Fibroblast of lung (primary cell): ENCODE results near the gene EGF.

Experiments
- CTCF ChIP-seq, 2 donors: IDR thresholded peaks in 1 of 2; conservative IDR thresholded peaks in 1 of 2; 1 replicate in 1 of 2; 2 replicates in 1 of 2; pipeline ENCODE4 v1.5.1; 2011 to 2012; ENCODE audit warnings: low read length in 2 of 2, control low read depth in 1 of 2, inconsistent platforms in 1 of 2, low read depth in 1 of 2, mild to moderate bottlenecking in 1 of 2
- EZH2 ChIP-seq: IDR thresholded peaks from 2 replicates; pipeline ENCODE4 v1.5.1; 2012; ENCODE audit warnings: low read length, control low read depth, mild to moderate bottlenecking; ENCODE audit errors: missing control alignments

DNA sequence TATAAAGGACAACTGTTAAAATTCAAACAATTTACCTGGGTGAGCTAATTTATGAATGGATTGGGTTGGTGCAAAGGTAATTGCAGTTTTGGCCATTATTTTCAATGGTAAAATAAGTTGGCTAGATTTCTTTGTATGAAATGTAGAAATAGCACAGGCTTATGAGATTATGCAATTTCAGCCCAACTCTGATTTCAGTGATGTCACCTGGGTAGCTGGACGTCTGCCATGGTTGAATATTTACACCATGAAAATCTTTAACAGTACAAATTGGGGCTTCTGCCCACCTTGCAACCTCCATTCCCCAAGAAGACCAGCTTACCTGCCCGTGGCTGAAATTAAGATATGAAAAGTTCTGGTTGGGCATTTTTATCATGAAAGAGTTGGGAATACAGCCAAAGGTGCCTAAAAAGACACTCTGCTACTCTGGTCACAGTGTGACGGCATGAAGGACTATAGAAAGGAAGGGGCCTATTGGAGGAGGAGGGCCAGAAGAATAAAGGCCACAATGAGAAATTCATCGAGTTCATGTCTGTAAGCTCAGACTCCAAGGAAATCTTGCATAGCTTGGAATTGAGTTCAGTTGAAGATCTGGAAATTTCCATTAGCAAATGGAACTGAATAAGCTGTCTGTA lies 29.7 kb downstream of the EGF start:
- TF ChIP-seq CTCF (conservative IDR thresholded peaks at IDR 0.05 in 1 of 2, IDR thresholded peaks at IDR 0.05 in 1 of 2; ENCODE audit: low read depth in 1 of 2, low read length in 2 of 2), result no peak
- no peak for TF ChIP-seq EZH2
